Brain microvascular endothelial cell (primary cell): ENCODE data around the gene CCT7.
"Not testable (repeated sequence)": the region's sequence is repeated elsewhere in the genome, so short reads cannot be mapped to it uniquely, and the experiment has no call there.

Experiments used
- DNase-seq: peaks from one replicate; pipeline ENCODE4 v3.0.0-alpha.2; 2020
- H3K27ac ChIP-seq: fragments of 250-450 bp; sonication (Bioruptor Pico); 2 replicates; pipeline ENCODE4 v1.5.1; 2020; ENCODE audit warnings: mild to moderate bottlenecking, moderate library complexity
- H3K27me3 ChIP-seq: fragments of 250-450 bp; sonication (Bioruptor Pico); replicated peaks from 2 replicates; pipeline ENCODE4 v1.5.1; 2020; ENCODE audit warnings: mild to moderate bottlenecking
- H3K36me3 ChIP-seq: fragments of 250-450 bp; sonication (Bioruptor Pico); replicated peaks from 2 replicates; pipeline ENCODE4 v1.5.1; 2020; ENCODE audit warnings: mild to moderate bottlenecking
- H3K4me3 ChIP-seq: 2 replicates; pipeline ENCODE4 v1.5.1; 2011; ENCODE audit warnings: low read depth, mild to moderate bottlenecking, control low read depth, low read length, moderate library complexity
- in situ Hi-C: cut with HindIII; loops from 2 replicates; pipeline ENCODE4 v1.10.0; 2017; ENCODE audit warnings: low sequenced_read_pairs, low pct_ligation_motif_present
- TF ChIP-seq, protein P1 (sequence below): IDR thresholded peaks from 2 replicates; pipeline ENCODE4 v1.5.1; 2011; ENCODE audit warnings: low read depth, mild to moderate bottlenecking, moderate library complexity, low read length, control low read depth, inconsistent platforms; ENCODE audit errors: missing control alignments

Gene CCT7

GRCh38 chr2:73262108-73262651, 28.1 kb downstream of the CCT7 start:
- TF ChIP-seq, protein P1, sequence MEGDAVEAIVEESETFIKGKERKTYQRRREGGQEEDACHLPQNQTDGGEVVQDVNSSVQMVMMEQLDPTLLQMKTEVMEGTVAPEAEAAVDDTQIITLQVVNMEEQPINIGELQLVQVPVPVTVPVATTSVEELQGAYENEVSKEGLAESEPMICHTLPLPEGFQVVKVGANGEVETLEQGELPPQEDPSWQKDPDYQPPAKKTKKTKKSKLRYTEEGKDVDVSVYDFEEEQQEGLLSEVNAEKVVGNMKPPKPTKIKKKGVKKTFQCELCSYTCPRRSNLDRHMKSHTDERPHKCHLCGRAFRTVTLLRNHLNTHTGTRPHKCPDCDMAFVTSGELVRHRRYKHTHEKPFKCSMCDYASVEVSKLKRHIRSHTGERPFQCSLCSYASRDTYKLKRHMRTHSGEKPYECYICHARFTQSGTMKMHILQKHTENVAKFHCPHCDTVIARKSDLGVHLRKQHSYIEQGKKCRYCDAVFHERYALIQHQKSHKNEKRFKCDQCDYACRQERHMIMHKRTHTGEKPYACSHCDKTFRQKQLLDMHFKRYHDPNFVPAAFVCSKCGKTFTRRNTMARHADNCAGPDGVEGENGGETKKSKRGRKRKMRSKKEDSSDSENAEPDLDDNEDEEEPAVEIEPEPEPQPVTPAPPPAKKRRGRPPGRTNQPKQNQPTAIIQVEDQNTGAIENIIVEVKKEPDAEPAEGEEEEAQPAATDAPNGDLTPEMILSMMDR, result no peak
- H3K27ac ChIP-seq, result no peak overlapping the region
- in situ Hi-C loops, result no loop called here
- H3K27me3 ChIP-seq, result peaks cover 2% of the 10 kb centered on the region
- no peaks in the 10 kb centered on the region for H3K36me3 ChIP-seq
- DNase-seq, result no peak
- no peak overlapping the region for H3K4me3 ChIP-seq

DNA sequence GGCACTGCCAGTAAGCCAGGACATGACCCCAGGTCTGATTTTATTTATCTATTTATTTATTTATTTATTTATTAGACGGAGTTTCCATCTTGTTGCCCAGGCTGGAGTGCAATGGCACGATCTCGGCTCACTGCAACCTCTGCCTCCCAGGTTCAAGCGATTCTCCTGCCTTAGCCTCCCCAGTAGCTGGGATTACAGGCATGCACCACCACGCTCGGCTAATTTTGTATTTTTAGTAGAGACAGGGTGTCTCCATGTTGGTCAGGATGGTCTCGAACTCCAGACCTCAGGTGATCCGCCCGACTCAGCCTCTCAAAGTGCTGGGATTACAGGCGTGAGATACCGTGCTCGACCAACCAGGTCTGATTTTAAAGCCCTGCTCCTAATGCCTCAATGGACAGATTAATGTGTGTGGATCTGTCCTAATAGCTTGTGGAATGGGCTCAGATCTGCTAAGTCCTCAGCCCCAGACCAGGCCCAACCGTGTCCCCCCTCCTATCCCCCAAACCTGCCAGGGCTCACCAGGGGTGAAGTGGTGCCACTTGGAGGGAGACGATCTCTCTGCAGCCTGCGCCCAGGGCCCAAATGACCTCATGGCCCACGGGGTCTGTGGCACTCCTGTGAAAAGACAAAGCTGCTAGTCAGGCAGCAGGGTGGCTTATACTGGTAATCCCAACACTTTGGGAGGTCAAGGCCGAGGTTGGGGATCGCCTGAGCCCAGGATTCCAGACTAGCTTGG, 28.8 kb downstream of the CCT7 start:
- H3K27me3 ChIP-seq, DNase-seq, H3K36me3 ChIP-seq, H3K27ac ChIP-seq, H3K4me3 ChIP-seq, in situ Hi-C loops: not testable (repeated sequence)

DNA sequence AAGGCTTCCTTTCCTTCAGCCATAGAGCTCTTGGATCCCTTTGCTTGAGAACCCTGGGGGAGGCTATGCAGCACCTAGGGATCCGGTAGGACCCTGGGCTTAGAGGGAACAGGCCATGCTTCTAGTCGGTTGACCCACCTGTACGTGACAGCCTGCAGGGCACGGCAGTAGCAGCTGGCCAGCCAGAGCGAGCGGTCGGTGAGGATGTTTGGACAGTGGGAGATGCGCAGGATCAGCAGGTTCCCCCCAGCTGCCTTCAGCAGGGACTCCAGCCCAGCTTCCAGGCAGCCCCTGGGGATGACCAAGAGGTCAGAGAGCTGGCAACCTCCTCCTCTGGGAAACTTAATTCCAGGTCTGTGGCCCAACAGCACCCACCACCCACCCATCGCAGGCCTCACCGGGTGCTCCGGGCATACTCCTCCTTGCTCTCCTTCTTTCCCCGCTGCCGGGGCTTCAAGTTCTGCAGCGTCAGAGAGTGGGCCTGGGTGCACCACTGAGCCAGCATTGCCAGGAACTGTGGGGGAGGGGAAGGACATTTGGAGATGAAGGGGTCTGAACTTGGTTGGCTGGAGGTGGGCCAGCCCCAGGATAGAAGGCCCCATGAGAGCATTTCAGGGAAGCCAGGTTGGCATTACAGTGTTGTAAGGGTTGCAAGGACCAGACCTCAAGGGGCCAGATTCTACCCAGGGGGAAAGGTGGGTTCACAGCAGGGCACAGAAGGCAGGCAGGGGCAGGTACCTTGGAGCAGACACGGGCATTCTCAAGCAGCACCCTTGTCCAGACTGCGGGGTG, 29.6 kb downstream of the CCT7 start:
- H3K27ac ChIP-seq, result no peak overlapping the region
- H3K36me3 ChIP-seq, result no peaks in the 10 kb centered on the region
- H3K27me3 ChIP-seq, result peaks cover 17% of the 10 kb centered on the region
- TF ChIP-seq, protein P1, result no peak
- in situ Hi-C loops, result no loop called here
- DNase-seq, result no peak
- no peak overlapping the region for H3K4me3 ChIP-seq

DNA sequence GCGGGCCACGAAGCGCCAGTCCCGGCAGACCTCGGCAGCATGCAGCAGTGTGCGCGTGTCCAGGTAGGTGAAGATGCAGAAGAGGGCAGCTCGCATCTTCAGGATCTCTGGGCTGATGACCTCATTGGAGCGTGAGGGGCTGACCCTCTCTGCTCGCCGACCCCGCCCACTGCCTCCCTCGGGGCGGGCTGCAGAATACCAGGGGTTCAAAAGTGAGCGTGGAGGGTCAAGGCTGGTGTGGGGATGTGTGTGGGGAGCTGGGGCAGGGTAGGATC, 30.2 kb downstream of the CCT7 start:
- TF ChIP-seq, protein P1, result no peak
- no peak overlapping the region for H3K27ac ChIP-seq
- no peak for DNase-seq
- no peak overlapping the region for H3K4me3 ChIP-seq
- in situ Hi-C loops, result no loop called here
- peaks cover 21% of the 10 kb centered on the region for H3K27me3 ChIP-seq
- H3K36me3 ChIP-seq, result no peaks in the 10 kb centered on the region

- TF ChIP-seq, protein P1, result no peak
- in situ Hi-C loops, result no loop called here
- DNase-seq, result no peak
- peaks cover 26% of the 10 kb centered on the region for H3K27me3 ChIP-seq
- no peak overlapping the region for H3K4me3 ChIP-seq
- no peaks in the 10 kb centered on the region for H3K36me3 ChIP-seq
- no peak overlapping the region for H3K27ac ChIP-seq
These were observed 30.7 kb downstream of the CCT7 start for GRCh38 chr2:73264783-73265182.

DNA sequence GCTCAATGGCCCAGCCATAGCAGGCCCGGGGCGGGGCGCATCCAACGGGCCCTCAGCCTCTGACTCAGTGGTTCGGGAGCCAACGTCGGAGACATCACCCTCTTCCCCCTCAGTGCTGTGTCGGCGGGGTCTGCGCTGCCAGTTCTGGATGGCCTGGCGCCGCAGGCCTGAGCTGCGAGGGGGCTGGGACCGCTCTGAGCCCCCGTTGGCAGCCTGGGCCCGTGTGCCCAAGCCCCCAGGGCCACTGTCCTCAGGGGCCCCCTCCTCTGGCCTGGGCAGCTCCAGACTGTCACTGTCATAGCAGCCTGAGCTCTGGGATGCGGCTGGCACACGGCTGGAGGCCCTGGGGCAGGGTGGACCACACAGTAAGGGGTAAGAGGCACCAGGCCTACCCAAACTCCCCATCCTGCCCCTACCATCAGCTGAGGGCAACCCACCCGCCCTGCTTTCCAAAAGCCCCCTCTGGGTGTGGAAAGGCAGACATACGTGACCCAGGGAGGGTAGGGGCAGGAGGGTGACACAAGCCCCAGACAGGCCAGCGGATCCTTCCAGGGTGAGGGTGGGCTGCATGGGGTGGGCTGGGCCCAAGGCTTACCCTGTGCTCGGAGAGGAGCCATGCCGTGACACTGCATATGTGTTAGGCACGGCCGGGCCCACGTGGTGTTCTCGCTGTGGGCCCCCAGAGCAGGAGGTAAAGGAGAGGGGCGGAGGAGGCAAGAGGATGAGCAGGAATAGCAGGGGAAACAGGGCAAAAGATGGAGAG, 31.4 kb downstream of the CCT7 start:
- DNase-seq, result no peak
- in situ Hi-C loops, result no loop called here
- Histone ChIP-seq H3K27ac (no peak overlapping the region), H3K4me3 (no peak overlapping the region), H3K27me3 (peaks cover 32% of the 10 kb centered on the region), H3K36me3 (no peaks in the 10 kb centered on the region)
- TF ChIP-seq, protein P1, result no peak
